HL-60/S4 (cell line): ENCODE measurements around the gene TDRD12.
"Not testable (repeated sequence)": the region's sequence is repeated elsewhere in the genome, so short reads cannot be mapped to it uniquely, and the experiment has no call there.

Experiments used
- in situ Hi-C: fragments of 300-500 bp; cut with MboI; formaldehyde crosslinking; loops from 2 replicates; pipeline ENCODE4 v1.14.3; 2022; ENCODE audit warnings: low sequenced_read_pairs

TDRD12 gene

DNA sequence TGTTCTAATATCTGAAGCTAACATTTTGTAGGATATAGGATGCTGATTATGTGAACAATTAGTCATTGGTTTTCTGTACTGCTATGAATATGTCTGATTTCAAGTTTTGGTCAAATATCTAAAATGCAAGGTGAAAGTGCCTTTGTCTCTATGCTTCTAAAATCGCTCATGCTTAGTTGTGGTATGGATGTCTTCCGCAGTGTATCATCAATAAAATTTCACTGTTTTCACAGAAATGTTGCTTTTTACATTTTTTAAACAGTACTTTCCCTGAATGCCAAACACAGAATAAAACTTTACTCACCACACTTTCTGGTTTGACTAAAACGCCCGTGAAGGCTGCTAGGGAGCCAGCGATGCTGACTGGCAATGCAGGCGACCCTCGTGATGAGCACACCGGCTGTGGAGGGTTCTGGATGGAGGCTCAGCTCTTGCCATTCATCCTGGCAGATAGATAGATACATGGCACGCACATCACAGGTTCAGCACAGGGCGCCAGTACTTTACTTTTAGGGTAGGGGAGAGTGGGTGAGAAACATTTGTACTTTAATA is 109.9 kb downstream of the TDRD12 start:
- in situ Hi-C loops, result no loop called here

DNA sequence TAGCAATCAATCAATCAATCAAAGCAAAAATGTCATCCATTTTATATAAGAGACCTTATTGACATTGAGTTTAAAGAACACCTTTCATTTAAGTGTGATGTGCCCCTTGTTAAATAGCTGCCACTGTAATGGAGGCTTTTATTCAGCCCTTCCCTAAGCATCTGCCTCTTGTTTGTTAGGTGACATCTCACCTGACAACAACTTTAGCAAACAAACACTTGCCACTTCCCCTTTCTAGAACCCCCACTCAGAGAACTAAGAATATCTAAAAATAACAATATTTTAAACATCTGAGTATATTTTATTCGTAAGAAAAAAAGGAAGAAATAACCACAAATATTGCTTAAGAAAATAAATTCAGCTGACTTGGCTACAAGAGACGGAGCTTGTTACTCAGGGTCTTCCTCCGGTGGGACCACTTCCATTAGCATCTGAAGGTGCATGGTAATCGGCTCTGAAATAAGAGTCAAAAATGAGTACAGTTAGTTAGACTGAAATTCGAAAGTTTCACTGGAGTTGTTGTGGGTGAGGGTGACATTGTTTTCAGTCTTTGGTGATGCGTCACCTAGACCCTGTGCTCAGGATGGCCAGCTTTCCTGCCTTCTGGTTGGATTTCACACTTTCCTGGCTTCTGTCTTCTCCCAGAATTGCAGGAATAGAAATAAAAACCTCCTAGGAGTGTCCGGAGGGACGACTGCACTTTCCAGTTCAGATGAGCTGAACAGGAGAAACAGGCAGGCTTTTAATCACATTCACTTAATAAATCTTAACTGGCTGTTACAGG is 110.9 kb downstream of the TDRD12 start:
- in situ Hi-C loops, result no loop called here

- in situ Hi-C loops, result no loop called here
Observed at GRCh38 chr19:32831611-32832010, 112.0 kb downstream of the TDRD12 start.

DNA sequence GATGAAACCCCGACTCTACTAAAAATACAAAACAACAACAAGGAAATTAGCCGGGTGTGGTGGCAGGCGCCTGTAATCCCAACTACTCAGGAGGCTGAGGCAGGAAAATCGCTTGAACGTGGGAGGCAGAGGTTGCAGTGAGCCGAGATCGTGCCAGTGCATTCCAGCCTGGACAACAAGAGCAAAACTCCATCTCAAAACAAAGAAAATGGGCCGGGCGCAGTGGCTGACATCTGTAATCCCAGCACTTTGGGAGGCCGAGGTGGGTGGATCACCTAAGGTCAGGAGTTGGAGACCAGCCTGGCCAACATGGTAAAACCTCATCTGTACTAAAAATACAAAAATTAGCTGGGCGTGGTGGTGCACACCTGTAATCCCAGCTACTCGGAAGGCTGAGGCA is 112.5 kb downstream of the TDRD12 start:
- in situ Hi-C loops, result not testable (repeated sequence)

DNA sequence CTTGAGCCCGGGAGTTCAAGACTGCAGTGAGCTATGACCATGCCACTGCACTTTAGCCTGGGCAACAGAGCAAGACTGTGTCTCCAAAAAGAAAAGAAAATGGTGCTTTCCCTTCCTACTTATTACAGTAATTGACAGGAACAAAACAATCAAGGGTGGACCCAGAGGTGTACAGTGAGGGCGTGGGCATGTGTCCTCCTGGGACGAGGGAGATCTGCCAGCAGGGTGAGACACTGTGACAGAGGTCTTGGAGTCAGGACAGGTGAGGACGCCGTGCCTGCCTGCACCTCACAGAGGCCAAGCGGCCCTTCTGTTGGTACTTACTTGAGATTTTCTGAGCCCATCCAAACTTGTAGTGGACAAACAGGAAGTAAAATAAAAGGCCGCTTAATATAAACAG is 113.3 kb downstream of the TDRD12 start:
- in situ Hi-C loops, result not testable (repeated sequence)

GRCh38 chr19:32833388-32833787 is 113.8 kb downstream of the TDRD12 start:
- in situ Hi-C loops, result not testable (repeated sequence)

- in situ Hi-C loops, result no loop called here
Observed at GRCh38 chr19:32837531-32837930, 118.0 kb downstream of the TDRD12 start.

- in situ Hi-C loops, result no loop called here
Observed at GRCh38 chr19:32842061-32842460, 122.5 kb downstream of the TDRD12 start.

DNA sequence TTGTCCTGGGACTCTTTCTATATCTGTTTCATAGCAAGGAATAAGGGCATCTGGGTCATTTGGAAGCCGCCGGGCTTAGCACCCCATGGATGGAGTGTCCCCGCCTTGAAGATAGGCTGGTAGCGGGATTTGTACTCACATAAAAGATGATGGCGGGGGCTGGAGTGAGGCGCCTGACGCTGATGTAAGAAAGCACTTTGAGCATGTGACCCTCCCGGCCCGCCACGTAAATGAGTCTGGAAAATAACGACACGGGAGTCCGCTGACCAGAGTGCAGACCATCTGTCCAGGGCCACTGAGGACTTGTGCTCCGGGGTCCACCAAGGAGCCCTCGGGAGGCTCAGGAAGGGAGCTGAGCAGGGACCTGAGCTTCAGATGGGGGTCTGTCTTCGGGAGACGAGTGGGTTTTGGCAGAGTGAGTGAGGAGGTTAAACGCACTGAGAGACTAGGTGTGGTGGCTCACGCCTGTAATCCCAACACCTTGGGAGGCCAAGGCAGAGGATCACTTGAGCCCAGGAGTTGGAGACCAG is 124.2 kb downstream of the TDRD12 start:
- in situ Hi-C loops, result no loop called here

GRCh38 chr19:32848035-32848434 is 128.5 kb downstream of the TDRD12 start:
- in situ Hi-C loops, result not testable (repeated sequence)

GRCh38 chr19:32852216-32852615 is 132.6 kb downstream of the TDRD12 start:
- in situ Hi-C loops, result no loop called here

GRCh38 chr19:32856818-32857217 is 137.3 kb downstream of the TDRD12 start:
- in situ Hi-C loops, result not testable (repeated sequence)

- in situ Hi-C loops, result no loop called here
Observed at GRCh38 chr19:32857584-32857983, 138.0 kb downstream of the TDRD12 start.

DNA sequence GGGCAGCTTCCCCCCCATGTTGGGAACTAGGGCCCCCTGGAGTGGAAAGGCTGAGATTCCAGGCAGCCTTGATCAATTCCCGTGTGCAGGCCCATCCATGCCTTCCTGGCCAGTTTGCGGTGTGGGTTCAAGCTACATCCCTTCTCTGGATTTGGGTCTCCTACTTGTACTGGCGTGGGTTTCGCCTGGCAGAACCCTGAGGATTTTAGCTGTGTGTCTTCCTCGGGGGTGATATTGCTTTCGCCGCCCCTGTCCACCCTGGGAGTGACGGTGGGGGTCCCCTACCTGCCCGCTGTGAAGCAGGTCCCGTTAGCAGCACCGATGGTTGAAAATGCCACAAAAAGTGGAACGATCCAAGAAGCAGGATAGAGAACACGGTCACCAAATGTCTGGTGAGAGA is 138.6 kb downstream of the TDRD12 start:
- in situ Hi-C loops, result no loop called here

GRCh38 chr19:32858559-32858958 is 139.0 kb downstream of the TDRD12 start:
- in situ Hi-C loops, result no loop called here

- in situ Hi-C loops, result no loop called here
Observed at GRCh38 chr19:32859591-32859990, 140.0 kb downstream of the TDRD12 start.

GRCh38 chr19:32861596-32861995 is 142.0 kb downstream of the TDRD12 start:
- in situ Hi-C loops, result no loop called here

- in situ Hi-C loops, result no loop called here
Observed at GRCh38 chr19:32862173-32862572, 142.6 kb downstream of the TDRD12 start.

DNA sequence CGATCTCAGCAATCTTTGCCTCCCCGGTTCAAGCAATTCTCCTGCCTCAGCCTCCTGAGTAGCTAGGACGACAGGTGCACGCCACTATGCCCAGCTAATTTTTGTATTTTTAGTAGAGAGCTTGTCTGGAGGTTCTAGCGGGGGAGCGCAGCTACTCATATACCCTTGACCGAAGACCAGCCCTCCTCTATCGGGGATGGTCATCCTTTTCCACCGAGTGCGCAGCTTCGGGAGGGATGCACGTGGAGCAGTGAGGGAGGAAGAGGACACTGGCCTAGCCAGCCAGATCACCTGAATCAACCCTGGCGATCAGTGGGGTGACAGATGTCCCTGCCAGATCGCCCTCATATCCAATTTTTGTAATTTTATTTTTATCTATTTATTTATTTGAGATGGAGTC is 143.2 kb downstream of the TDRD12 start:
- in situ Hi-C loops, result no loop called here

DNA sequence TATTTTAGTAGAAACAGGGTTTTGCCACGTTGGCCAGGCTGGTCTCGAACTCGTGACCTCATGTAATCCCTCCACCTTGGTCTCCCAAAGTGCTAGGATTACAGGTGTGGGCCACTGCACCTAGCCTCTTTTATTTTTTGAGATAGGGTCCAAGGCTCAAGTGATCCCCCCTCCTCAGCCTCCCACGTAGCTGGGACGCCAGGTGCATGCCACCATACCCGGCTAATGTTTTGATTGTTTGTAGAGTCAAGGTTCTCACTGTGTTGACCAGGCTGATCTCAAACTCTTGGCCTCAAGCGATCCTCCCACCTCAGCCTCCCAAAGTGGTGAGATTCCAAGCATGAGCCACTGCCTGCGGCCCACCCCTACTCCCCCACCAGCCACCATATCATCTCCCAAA is 143.7 kb downstream of the TDRD12 start:
- in situ Hi-C loops, result no loop called here

DNA sequence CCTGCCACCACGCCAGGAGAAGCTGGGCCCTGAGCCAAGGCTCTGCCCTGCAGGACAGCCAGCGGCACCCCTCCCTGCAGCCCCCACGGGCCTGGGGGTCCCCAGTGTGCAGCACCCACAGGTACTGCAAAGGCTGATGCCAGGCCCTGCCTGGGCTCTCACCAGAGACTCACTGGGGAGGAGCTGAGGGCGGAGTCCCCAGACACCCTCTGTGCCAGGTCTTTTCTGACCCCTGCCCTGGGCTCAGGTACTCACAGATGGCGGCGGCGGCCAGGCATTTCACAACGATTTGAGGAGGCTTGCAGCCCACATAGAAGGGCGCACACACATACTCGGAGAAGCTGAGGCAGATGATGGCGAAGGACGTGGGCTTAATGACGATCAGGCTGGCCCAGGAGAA is 144.3 kb downstream of the TDRD12 start:
- in situ Hi-C loops, result no loop called here

GRCh38 chr19:32864318-32865007 is 144.9 kb downstream of the TDRD12 start:
- in situ Hi-C loops, result no loop called here
